Hematopoietic multipotent progenitor cell treated with erythropoietin and hydrocortisone succinate and interleukin-3 and kit ligand, for 6 days (in vitro differentiated cells): ENCODE results near the gene S100A8.
"Not testable (repeated sequence)": the region's sequence is repeated elsewhere in the genome, so short reads cannot be mapped to it uniquely, and the experiment has no call there.

Experiments
- DNase-seq: peaks from one replicate; pipeline ENCODE4 v3.0.0-alpha.2; 2015

Gene S100A8

GRCh38 chr1:153360592-153361479, 30.0 kb downstream of the S100A8 start:
- no peak for DNase-seq

DNA sequence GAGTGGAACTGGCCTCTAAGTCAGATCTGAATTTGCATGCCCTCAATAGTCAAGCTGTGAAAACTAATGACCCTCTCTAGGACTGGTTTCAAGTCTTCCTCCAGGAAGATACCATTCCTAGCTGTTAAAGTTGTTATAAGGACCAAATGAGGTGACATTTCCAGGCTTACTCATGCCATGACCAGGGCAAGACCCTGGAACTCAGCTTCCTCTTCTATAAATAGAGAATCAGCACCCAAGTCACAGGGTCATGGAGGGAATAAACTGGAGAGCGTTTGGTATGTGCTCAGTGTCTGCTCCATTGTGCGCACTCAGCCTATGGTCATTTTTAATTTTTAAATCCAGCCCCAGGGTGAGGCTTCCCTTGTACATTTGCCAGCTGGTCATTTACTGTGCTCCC, 30.7 kb downstream of the S100A8 start:
- no peak for DNase-seq

GRCh38 chr1:153359241-153359640, 31.6 kb downstream of the S100A8 start:
- no peak for DNase-seq

GRCh38 chr1:153358691-153358975, 32.2 kb downstream of the S100A8 start:
- no peak for DNase-seq

DNA sequence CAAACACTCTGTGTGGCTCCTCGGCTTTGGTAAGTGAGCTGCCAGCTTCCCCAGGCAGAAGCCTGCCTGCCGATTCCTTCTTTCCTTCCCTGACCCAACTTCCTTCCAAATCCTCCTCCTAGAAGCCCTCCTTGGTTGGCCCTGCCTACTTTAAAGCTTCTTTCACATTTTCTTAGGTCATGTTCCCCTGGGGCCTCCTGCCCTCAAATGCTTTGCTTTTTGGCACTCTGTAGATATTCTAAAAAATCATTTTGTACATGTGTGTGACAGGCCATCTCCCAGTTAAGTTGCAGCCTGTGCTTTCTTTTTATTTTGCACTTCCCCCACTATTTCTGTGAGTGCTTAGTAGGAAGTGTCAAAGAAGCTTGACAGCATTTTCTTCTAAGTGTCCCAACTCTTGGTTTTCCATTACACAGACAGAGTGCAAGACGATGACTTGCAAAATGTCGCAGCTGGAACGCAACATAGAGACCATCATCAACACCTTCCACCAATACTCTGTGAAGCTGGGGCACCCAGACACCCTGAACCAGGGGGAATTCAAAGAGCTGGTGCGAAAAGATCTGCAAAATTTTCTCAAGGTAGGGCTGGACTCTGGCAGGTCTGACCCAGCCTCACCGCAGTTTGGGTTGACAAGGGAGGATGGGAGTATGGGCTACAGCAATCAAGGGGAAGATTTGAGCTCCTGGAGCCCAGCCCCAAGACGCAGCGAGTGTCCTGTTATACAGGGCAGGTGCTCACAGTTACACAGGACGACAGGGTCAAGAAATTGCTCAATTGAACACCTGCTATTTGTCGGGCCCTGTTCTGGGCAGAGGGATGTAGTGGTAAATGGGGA, 32.8 kb downstream of the S100A8 start, which contains the start of gene S100A9:
Gene S100A9, plus strand, starts transcription at position 2 of the 838 bp plus-strand sequence. Its CDS starts 430 bp downstream, at position 432.
- no peak for DNase-seq

GRCh38 chr1:153357076-153357852, 33.6 kb downstream of the S100A8 start:
- DNase-seq, result no peak

DNA sequence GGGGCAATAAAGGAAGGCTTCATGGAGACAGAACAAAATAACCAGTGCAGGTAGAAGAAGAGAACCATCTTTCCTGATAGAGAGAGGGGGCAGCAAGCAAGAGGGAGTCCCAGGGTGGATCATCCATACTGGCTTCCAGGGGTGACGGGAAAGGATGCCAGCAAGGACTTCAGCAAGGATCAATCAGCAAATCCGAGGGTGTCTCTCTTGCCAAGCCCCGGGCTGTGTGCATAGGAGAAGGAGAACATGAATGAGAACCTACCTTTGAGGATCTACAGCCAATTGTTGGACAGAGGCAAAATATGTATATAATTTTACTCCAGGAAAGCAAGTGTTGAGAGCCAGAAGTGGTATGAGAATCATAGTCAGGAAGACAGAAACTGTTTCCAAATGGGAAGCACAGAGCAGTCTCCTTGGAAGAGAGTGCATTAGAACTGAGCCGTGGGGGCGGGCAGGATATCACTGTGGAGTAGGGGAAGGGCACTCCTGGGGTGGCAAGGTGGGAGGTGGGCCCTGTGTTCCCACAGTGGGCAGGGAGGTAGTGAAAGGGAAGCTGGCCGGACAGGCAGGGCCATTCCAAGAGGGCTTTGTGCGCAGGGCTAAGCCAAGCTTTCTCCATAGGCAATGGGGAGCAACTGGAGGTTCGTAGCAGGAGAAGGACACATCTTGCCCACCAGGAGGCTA, 34.3 kb downstream of the S100A8 start:
- no peak for DNase-seq

DNA sequence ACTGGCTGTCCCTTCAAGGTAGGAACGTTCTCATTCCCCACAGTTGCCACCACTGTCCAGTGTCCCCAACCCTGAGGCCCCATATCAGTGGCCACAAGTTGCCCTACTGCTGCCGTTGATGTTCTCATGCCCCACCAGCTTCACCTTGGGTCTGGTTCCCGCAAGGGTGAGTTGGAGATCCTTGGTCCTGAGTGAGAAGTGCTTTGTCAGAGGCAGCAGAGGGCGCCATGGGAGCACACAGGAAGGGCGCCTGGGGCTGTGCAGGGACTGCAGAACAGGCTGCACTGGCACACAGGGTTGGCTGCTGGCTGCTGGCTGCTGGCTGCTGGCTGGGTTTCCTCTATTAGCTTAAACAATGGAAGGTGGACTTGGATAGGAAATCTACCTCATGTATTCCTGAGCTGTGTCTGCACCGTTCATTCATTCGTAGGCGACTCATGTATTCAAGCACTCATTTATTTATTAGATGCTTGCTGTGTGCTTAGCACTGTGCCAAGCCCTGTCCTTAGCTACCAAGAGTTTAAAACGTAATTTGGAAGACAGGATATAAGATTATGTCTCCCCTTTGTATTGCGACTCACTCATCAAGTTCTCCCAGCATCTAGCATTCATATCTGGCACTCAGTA, 35.3 kb downstream of the S100A8 start:
- DNase-seq, result peak; percentile 89

- no peak for DNase-seq
Observed at GRCh38 chr1:153354515-153355193, 36.2 kb downstream of the S100A8 start.

- DNase-seq, result peak; percentile 49
Observed at GRCh38 chr1:153353226-153353947, 37.5 kb downstream of the S100A8 start.

DNA sequence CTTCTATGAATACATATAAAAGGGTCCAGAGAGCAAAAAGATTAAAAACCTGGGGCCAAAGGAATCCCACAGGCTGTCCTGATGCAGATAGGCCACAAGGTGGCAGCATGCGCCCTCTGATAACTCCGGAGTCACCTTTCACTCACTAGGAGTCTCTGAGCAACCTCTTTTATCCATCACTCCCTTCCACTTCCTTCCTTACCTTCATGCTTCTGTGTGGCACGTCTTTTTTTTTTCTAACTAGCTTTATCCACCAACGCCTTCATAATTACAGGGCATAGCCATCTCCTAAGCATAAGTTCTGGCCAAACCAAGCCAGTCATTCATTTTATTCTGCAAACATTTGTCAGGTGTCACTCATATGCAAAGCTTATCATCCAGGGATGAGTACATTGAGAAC, 38.4 kb downstream of the S100A8 start:
- peak; percentile 91 for DNase-seq

- no peak for DNase-seq
Observed at GRCh38 chr1:153350321-153350957, 40.4 kb downstream of the S100A8 start.

DNA sequence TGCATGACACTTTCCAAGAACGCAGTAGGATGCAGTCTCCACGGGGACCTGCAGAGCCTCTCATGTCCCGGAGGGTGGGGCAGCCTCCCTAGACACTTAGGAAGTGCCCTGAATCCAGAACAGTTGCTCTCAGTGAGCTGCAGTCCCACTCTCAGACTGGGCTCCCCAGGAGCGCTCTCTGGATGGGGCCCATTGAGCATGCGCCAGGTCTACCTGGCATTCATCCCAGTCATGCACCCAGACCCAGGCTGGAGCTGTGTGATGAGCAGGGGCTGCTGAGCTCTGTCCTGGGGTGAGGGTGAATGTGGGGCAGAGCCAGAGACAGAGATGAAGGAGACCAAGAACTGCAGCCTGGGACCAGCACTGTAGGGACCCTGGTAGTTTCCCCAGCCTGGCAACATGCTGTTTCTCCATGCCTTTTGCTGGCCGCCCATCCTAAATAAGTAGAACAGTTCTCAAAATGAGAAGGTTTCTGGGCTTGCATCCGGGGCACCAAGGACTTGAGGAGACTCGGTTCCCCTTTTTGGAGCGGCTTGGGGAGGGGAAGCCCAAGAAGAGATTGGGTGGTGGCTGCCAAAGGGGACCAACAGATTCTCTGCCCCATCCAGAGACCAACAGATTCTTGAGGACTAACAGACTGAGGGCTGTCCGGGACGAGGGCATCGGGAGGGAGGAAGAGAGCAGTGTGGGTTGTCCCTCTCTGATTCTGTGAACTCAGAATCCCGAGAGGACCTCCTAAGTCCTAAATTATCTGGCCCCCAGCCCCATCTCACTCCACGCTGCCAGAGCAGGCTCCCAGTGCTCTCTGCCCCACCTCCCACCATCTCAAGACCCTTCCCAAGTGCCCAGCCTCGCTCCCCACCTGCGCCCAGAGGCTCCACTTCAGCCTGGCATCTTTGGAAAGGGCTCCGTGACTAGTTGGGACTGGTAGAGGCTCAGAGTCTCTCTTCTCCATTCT, 41.2 kb downstream of the S100A8 start:
- DNase-seq, result no peak

- no peak for DNase-seq
Observed at GRCh38 chr1:153348511-153349362, 42.1 kb downstream of the S100A8 start, which contains the start of gene PGLYRP4. Gene PGLYRP4, minus strand, starts transcription at chr1:153348841. Its CDS starts 909 bp downstream, at chr1:153347932.

- DNase-seq, result no peak
Observed at GRCh38 chr1:153347856-153348255, 43.0 kb downstream of the S100A8 start.

- not testable (repeated sequence) for DNase-seq
Observed at GRCh38 chr1:153347049-153347448, 43.8 kb downstream of the S100A8 start.

DNA sequence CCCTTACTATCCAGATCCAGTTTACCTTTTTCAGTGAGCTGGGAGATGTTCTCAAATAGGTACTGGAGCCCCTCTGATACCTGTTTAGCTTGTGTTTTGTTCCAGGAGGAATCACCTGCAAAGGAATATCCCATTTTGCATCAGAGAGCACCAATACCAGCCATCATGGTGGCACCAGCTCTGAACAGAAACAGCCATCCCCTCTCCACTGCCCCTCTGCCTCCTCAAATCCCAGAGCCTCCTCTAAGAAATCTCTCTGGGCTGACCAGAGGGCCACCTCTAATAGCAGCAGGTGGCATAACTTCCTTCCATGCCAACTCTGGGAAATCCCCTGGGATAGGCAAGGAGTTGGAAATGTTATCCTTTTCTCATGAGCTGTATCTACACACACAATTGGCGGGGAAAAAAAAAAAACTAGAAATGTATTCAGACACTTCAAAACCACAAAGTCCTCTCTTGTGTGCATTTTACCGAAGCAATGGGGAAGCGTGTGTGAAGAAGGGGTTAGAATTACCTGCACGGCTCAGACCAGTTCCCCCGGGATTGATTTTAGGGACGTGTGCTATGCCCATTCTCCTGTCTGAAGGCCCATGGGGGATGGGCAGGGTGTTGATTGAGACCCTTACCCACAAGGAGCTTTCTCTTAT, 44.7 kb downstream of the S100A8 start:
- DNase-seq, result no peak
